H1 (cell line): Measurements from ENCODE around the gene FIG4.

ENCODE experiments used
- CTBP2 ChIP-seq: IDR thresholded peaks from 2 replicates; pipeline ENCODE4 v1.7.0; 2011; ENCODE audit warnings: borderline replicate concordance, mild to moderate bottlenecking, moderate library complexity, mixed read lengths, low read length; ENCODE audit not compliant: insufficient read depth, insufficient read length
- CTCF ChIP-seq, 3 experiments: IDR thresholded peaks; 1 replicate in 2 of 3; 2 replicates in 1 of 3; pipeline versions ENCODE4 v1.5.1 to v1.6.1; 2011; ENCODE audit warnings: low read length in 3 of 3, mild to moderate bottlenecking in 3 of 3, inconsistent platforms in 2 of 3, low read depth in 1 of 3, moderate library complexity in 1 of 3; ENCODE audit not compliant: insufficient read depth in 1 of 3; ENCODE audit errors: control extremely low read depth in 1 of 3
- EGR1 ChIP-seq: IDR thresholded peaks from 2 replicates; pipeline ENCODE4 v1.6.1; 2011; ENCODE audit warnings: low read depth, low read length, borderline replicate concordance
- EP300 ChIP-seq, 2 experiments: IDR thresholded peaks; 1 replicate in 1 of 2; 2 replicates in 1 of 2; pipeline ENCODE4 v1.6.1; 2011 to 2012; ENCODE audit warnings: low read depth in 2 of 2, low read length in 2 of 2, mild to moderate bottlenecking in 2 of 2, borderline replicate concordance in 1 of 2, inconsistent platforms in 1 of 2, moderate library complexity in 1 of 2
- EZH2 ChIP-seq: fragments of 200-600 bp; sonication (generic); IDR thresholded peaks from 2 replicates; pipeline ENCODE4 v1.7.1; 2012; ENCODE audit warnings: low read depth, mild to moderate bottlenecking, moderate library complexity, low read length, inconsistent platforms; ENCODE audit not compliant: severe bottlenecking
- FOSL1 ChIP-seq: IDR thresholded peaks from 2 replicates; pipeline ENCODE4 v1.6.1; 2011; ENCODE audit warnings: mild to moderate bottlenecking, low read depth, low read length, moderate library complexity; ENCODE audit not compliant: insufficient read depth
- HDAC6 ChIP-seq: IDR thresholded peaks from one replicate; pipeline ENCODE4 v1.7.1; 2012; ENCODE audit warnings: low read depth, mild to moderate bottlenecking, inconsistent platforms, low read length, moderate library complexity
- MAX ChIP-seq: IDR thresholded peaks from 2 replicates; pipeline ENCODE4 v1.6.1; 2012; ENCODE audit warnings: inconsistent platforms
- POLR2A ChIP-seq, 2 experiments: IDR thresholded peaks; 1 replicate in 1 of 2; 2 replicates in 1 of 2; pipeline ENCODE4 v1.6.1; 2011; ENCODE audit warnings: low read depth in 2 of 2, low read length in 2 of 2, mild to moderate bottlenecking in 2 of 2; ENCODE audit errors: control extremely low read depth in 1 of 2
- SIN3A ChIP-seq, 2 experiments: IDR thresholded peaks in 1 of 2; conservative IDR thresholded peaks in 1 of 2; 2 replicates each; pipeline ENCODE4 v1.6.1; 2011 to 2012; ENCODE audit warnings: low read length in 2 of 2, improper control_type of control experiment in 1 of 2, low read depth in 1 of 2, mild to moderate bottlenecking in 1 of 2
- SUZ12 ChIP-seq: fragments of 200-600 bp; sonication (generic); IDR thresholded peaks from 2 replicates; pipeline ENCODE4 v1.6.1; 2012; ENCODE audit warnings: mild to moderate bottlenecking, inconsistent platforms, low read length, moderate library complexity, mixed read lengths
- TAF1 ChIP-seq: IDR thresholded peaks from 2 replicates; pipeline ENCODE4 v1.6.1; 2011; ENCODE audit warnings: mild to moderate bottlenecking, low read depth, low read length
- TBP ChIP-seq: IDR thresholded peaks from 2 replicates; pipeline ENCODE4 v1.6.1; 2011; ENCODE audit warnings: low read depth, low read length, improper control_type of control experiment
- TEAD4 ChIP-seq: IDR thresholded peaks from 2 replicates; pipeline ENCODE4 v1.6.1; 2012; ENCODE audit warnings: low read depth, low read length, inconsistent platforms, mixed read lengths

GRCh38 chr6:109766167-109766566, 75.1 kb downstream of the FIG4 start:
- TF ChIP-seq SIN3A (conservative IDR thresholded peaks at IDR 0.05 in 1 of 2, IDR thresholded peaks at IDR 0.05 in 1 of 2; ENCODE audit: low read depth in 1 of 2, low read length in 2 of 2) (no peak), EZH2 (no peak), TEAD4 (no peak), CTBP2 (no peak), HDAC6 (no peak), EGR1 (no peak), CTCF (IDR thresholded peaks at IDR 0.05; ENCODE audit: control extremely low read depth in 1 of 3, insufficient read depth in 1 of 3, low read depth in 1 of 3, low read length in 3 of 3) (no peak), EP300 (IDR thresholded peaks at IDR 0.05; ENCODE audit: borderline replicate concordance in 1 of 2, low read depth in 2 of 2, low read length in 2 of 2) (no peak), TAF1 (no peak), SUZ12 (no peak), TBP (no peak), MAX (no peak), POLR2A (IDR thresholded peaks at IDR 0.05; ENCODE audit: control extremely low read depth in 1 of 2, low read depth in 2 of 2, low read length in 2 of 2) (no peak), FOSL1 (no peak)
